Adrenal gland (tissue), 12 donors: ENCODE measurements around the gene ARFGAP1. TPM values are rescaled to one million over a fixed set of nuclear protein-coding genes. Genes with fewer than 3 reads are reported as not detected.

Source experiments
- DNase-seq, 7 donors: peaks; one replicate each; pipeline ENCODE4 v3.0.0-alpha.2; 2019 to 2020
- H3K27ac ChIP-seq, 5 donors: fragments of 200-600 bp; sonication (generic) in 4 of 5; 1 replicate in 3 of 5; 2 replicates in 2 of 5; pipeline versions ENCODE4 v1.5.1 to v1.8.0; 2016 to 2020; ENCODE audit warnings: mild to moderate bottlenecking in 1 of 5
- H3K27me3 ChIP-seq: fragments of 200-600 bp; 2 replicates; pipeline ENCODE4 v1.8.0; 2021
- H3K36me3 ChIP-seq, 2 donors: fragments of 200-600 bp; replicated peaks in 1 of 2; 1 replicate in 1 of 2; 2 replicates in 1 of 2; pipeline versions ENCODE4 v1.5.1 to v1.8.0; 2018 to 2022
- H3K4me1 ChIP-seq, 2 donors: fragments of 200-600 bp; replicated peaks in 1 of 2; 1 replicate in 1 of 2; 2 replicates in 1 of 2; pipeline versions ENCODE4 v1.5.1 to v1.8.0; 2018 to 2021
- H3K4me3 ChIP-seq, 4 donors: fragments of 200-600 bp; sonication (generic) in 3 of 4; one replicate each; pipeline ENCODE4 v1.5.1; 2016 to 2018
- H3K9me3 ChIP-seq, 3 donors: fragments of 200-600 bp; sonication (generic) in 1 of 3; replicated peaks in 1 of 3; 1 replicate in 2 of 3; 2 replicates in 1 of 3; pipeline versions ENCODE4 v1.5.1 to v1.8.0; 2016 to 2021
- CTCF ChIP-seq, 6 experiments: fragments of 450-650 bp in 4 of 6; fragments of 200-600 bp in 2 of 6; sonication (generic) in 1 of 6; IDR thresholded peaks; 1 replicate in 5 of 6; 2 replicates in 1 of 6; pipeline versions ENCODE4 v1.5.1 to v1.8.0; 2016 to 2021; ENCODE audit warnings: antibody characterized with exemption in 6 of 6, mild to moderate bottlenecking in 2 of 6, moderate library complexity in 1 of 6
- POLR2A ChIP-seq, 2 donors: fragments of 450-650 bp; IDR thresholded peaks; one replicate each; pipeline ENCODE4 v1.6.1; 2017; ENCODE audit warnings: antibody characterized with exemption in 2 of 2, mild to moderate bottlenecking in 2 of 2, moderate library complexity in 1 of 2
- WGBS, 4 donors: extraction: QIAGEN DNeasy Blood & Tissue Kit in 2 of 4; methylation state at CpG; one replicate each; pipeline versions ENCODE4 v1.1.5 to v1.1.7; 2013 to 2017; 5-methylcytosine and 5-hydroxymethylcytosine counted together
- intact Hi-C, 2 donors: fragments of 100-400 bp; cut with DNase I; formaldehyde crosslinking; loops; one replicate each; pipeline versions ENCODE4 v1.14.1 to v1.15.0; 2022 to 2023
- polyA plus RNA-seq, 3 donors: library from polyadenylated mRNA; stranded (reverse); fragments of 200-250 nt in 2 of 3; fragments of 350-450 nt in 1 of 3; fragmentation: Illumina TruSeq in 1 of 3; extraction: RNeasy Lipid Tissue Mini Kit (QIAGEN cat#74804) in 1 of 3; gene quantifications; one replicate each; pipeline ENCODE4 v1.2.3, GENCODE V29; 2013 to 2014
- total RNA-seq, 9 donors: library from RNA; depleted of rRNA in 4 of 9; stranded (reverse); fragments of >200 nt in 4 of 9; fragments of 120-200 nt in 1 of 9; fragmentation: NEBNext Ultra II Directional in 1 of 9; extraction: Animal tissue kit (Norgen Biotek cat#: 25700) in 1 of 9; gene quantifications; one replicate each; pipeline versions ENCODE4 v1.1.0 to v1.2.4, GENCODE V29; 2013 to 2023
- donor health status: healthy with polysubstance abuse.
- donor health status: Bipolar disorder and iron deficiency.
- donor health status: DM: yes; HTN: yes; CAD: no.
- donor health status: DM: no; HTN: no; CAD: no.
- donor health status: DM: no; HTN: no; CAD: no.
- donor health status: DM: yes; HTN: yes; CAD: no.

The ARFGAP1 gene
- total and polyA plus RNA-seq, 12 donors, result 13.0 to 286 (median 61.5) TPM

- H3K4me1 ChIP-seq, result no peaks in the 10 kb centered on the region
- no peaks in the 10 kb centered on the region for H3K27me3 ChIP-seq
- intact Hi-C loops, result no loop called here
- DNase-seq, result no peak
- no peak overlapping the region for H3K4me3 ChIP-seq
- TF ChIP-seq POLR2A (IDR thresholded peaks at IDR 0.05) (no peak), CTCF (IDR thresholded peaks at IDR 0.05) (no peak)
- peaks cover 0 to 84% of the 10 kb centered on the region in 2 donors for H3K36me3 ChIP-seq
- H3K9me3 ChIP-seq, result no peaks in the 10 kb centered on the region
- WGBS, 4 donors, result 91 to 95% (median 94%) methylated on average over 16 to 38 of the region's 38 CpGs
- H3K27ac ChIP-seq, result no peak overlapping the region
Measured at GRCh38 chr20:63281742-63282665, 9.4 kb downstream of the ARFGAP1 start.

GRCh38 chr20:63282946-63283345, 10.3 kb downstream of the ARFGAP1 start:
- no peaks in the 10 kb centered on the region for H3K4me1 ChIP-seq
- intact Hi-C loops, result no loop called here
- TF ChIP-seq POLR2A (IDR thresholded peaks at IDR 0.05) (no peak), CTCF (IDR thresholded peaks at IDR 0.05) (no peak)
- H3K36me3 ChIP-seq, result peaks cover 0 to 78% of the 10 kb centered on the region in 2 donors
- H3K9me3 ChIP-seq, result no peaks in the 10 kb centered on the region
- H3K4me3 ChIP-seq, result no peak overlapping the region
- H3K27ac ChIP-seq, result no peak overlapping the region
- no peak for DNase-seq
- WGBS, 4 donors, result 83 to 94% (median 91%) methylated on average over 1 to 17 of the region's 17 CpGs
- H3K27me3 ChIP-seq, result no peaks in the 10 kb centered on the region

- no peaks in the 10 kb centered on the region for H3K9me3 ChIP-seq
- no peak for TF ChIP-seq POLR2A (IDR thresholded peaks at IDR 0.05)
- no peak for TF ChIP-seq CTCF (IDR thresholded peaks at IDR 0.05)
- H3K4me1 ChIP-seq, result no peaks in the 10 kb centered on the region
- 89 to 96% (median 94%) methylated on average over 26 to 33 of the region's 33 CpGs for WGBS, 4 donors
- H3K27me3 ChIP-seq, result no peaks in the 10 kb centered on the region
- H3K36me3 ChIP-seq, result peaks cover 0 to 74% of the 10 kb centered on the region in 2 donors
- H3K27ac ChIP-seq, result no peak overlapping the region
- DNase-seq, result no peak
- H3K4me3 ChIP-seq, result no peak overlapping the region
- intact Hi-C loops, result no loop called here
Measured at GRCh38 chr20:63283397-63284082, 10.9 kb downstream of the ARFGAP1 start.

GRCh38 chr20:63284083-63284440, 11.4 kb downstream of the ARFGAP1 start:
- 79 to 93% (median 80%) methylated on average over 7 to 14 of the region's 14 CpGs for WGBS, 4 donors
- intact Hi-C loops, result no loop called here
- no peaks in the 10 kb centered on the region for H3K4me1 ChIP-seq
- no peak overlapping the region for H3K27ac ChIP-seq
- DNase-seq, result no peak
- no peaks in the 10 kb centered on the region for H3K27me3 ChIP-seq
- H3K36me3 ChIP-seq, result peaks cover 0 to 69% of the 10 kb centered on the region in 2 donors
- TF ChIP-seq POLR2A (IDR thresholded peaks at IDR 0.05) (no peak), CTCF (IDR thresholded peaks at IDR 0.05) (no peak)
- no peaks in the 10 kb centered on the region for H3K9me3 ChIP-seq
- no peak overlapping the region for H3K4me3 ChIP-seq
